ENCODE data around the gene SLC9A8. TPM values are rescaled to one million over a fixed set of nuclear protein-coding genes. Genes with fewer than 3 reads are reported as not detected.

The SLC9A8 gene
- total and polyA plus RNA-seq, 2 donors (not counting 1 experiment from before 2014, with no cell fraction given) = 17.8 to 29.7 TPM

GRCh38 chr20:49908258-49908565 lies 95.6 kb downstream of the SLC9A8 start:
- no peak overlapping the region for H3K4me3 ChIP-seq (ENCODE audit: control extremely low read depth in 1 of 5, extremely low read depth in 1 of 5, insufficient read depth in 1 of 5, low read depth in 2 of 5, low read length in 4 of 5)
- no peaks in the 10 kb centered on the region for H3K9me3 Mint-ChIP-seq (ENCODE audit: insufficient read depth)
- POLR2A ChIA-PET = no interaction called here
- no peaks in the 10 kb centered on the region for H3K27me3 ChIP-seq (replicated peaks in 1 of 4; ENCODE audit: control extremely low read depth in 1 of 4, control insufficient read depth in 3 of 4, insufficient read depth in 4 of 4, low read length in 3 of 4)
- peaks cover 4% of the 10 kb centered on the region for H3K4me1 Mint-ChIP-seq
- no peaks in the 10 kb centered on the region for H3K9me3 ChIP-seq (ENCODE audit: control extremely low read depth in 1 of 3, control insufficient read depth in 2 of 3, insufficient read depth in 1 of 3, low read length in 2 of 3)
- H3K79me2 ChIP-seq (ENCODE audit: control insufficient read depth, insufficient read depth, low read length) = peaks cover 49% of the 10 kb centered on the region
- H3K4me1 ChIP-seq (ENCODE audit: control insufficient read depth in 2 of 2, insufficient read depth in 2 of 2, low read length in 2 of 2) = peaks cover 0 to under 1% of the 10 kb centered on the region in 2 donors
- H2AFZ ChIP-seq (ENCODE audit: insufficient read depth, low read depth, low read length, poor library complexity, severe bottlenecking) = no peak overlapping the region
- no peak overlapping the region for H3K4me3 Mint-ChIP-seq
- H3K36me3 ChIP-seq (replicated peaks in 1 of 2; ENCODE audit: control extremely low read depth in 1 of 2, control insufficient read depth in 1 of 2, extremely low read depth in 1 of 2, insufficient read depth in 2 of 2, low read length in 1 of 2) = peaks cover 3 to 42% of the 10 kb centered on the region in 2 experiments
- CTCF ChIA-PET = interaction anchor here (0.9 kb wide), 1 partner anchor 20 kb away, joined by 3 read pairs; no protein-coding TSS in a partner anchor
- ATAC-seq (ENCODE audit: low read depth) (no peak), DNase-seq (no peak)
- H3K9ac ChIP-seq (ENCODE audit: low read length) = no peak overlapping the region
- no peak overlapping the region for H3K27ac Mint-ChIP-seq
- no peaks in the 10 kb centered on the region for H3K27me3 Mint-ChIP-seq
- no peak overlapping the region for H3K4me2 ChIP-seq (replicated peaks; ENCODE audit: low read depth, low read length, poor library complexity, severe bottlenecking)
- intact Hi-C loops (cut with micrococcal nuclease) = no loop called here
- peaks cover 13% of the 10 kb centered on the region for H4K20me1 ChIP-seq (ENCODE audit: control insufficient read depth, insufficient read depth, low read length, poor library complexity, severe bottlenecking)
- no peak for TF ChIP-seq EZH2 (IDR thresholded peaks at IDR 0.05; ENCODE audit: borderline replicate concordance, insufficient read depth, low read depth, low read length, poor library complexity, severe bottlenecking)
- TF ChIP-seq CTCF (IDR thresholded peaks at IDR 0.05) = no peak
- WGBS (ENCODE audit: insufficient coverage) = 98% methylated on average over 11 of the region's 11 CpGs
- no peak overlapping the region for H3K27ac ChIP-seq (ENCODE audit: low read length in 2 of 2)

GRCh38 chr20:49909499-49910339 lies 97.1 kb downstream of the SLC9A8 start:
- H3K4me2 ChIP-seq (replicated peaks; ENCODE audit: low read depth, low read length, poor library complexity, severe bottlenecking) = no peak overlapping the region
- 94% methylated on average over 27 of the region's 28 CpGs for WGBS (ENCODE audit: insufficient coverage)
- no peak for TF ChIP-seq EZH2 (IDR thresholded peaks at IDR 0.05; ENCODE audit: borderline replicate concordance, insufficient read depth, low read depth, low read length, poor library complexity, severe bottlenecking)
- no peak for TF ChIP-seq CTCF (IDR thresholded peaks at IDR 0.05)
- no peaks in the 10 kb centered on the region for H3K9me3 ChIP-seq (ENCODE audit: control extremely low read depth in 1 of 3, control insufficient read depth in 2 of 3, insufficient read depth in 1 of 3, low read length in 2 of 3)
- Mint-ChIP-seq H3K4me3 (no peak overlapping the region), H3K27me3 (no peaks in the 10 kb centered on the region), H3K27ac (no peak overlapping the region), H3K4me1 (peaks cover 18% of the 10 kb centered on the region), H3K9me3 (ENCODE audit: insufficient read depth) (no peaks in the 10 kb centered on the region)
- H3K4me1 ChIP-seq (ENCODE audit: control insufficient read depth in 2 of 2, insufficient read depth in 2 of 2, low read length in 2 of 2) = peaks cover 10 to 14% of the 10 kb centered on the region in 2 donors
- H4K20me1 ChIP-seq (ENCODE audit: control insufficient read depth, insufficient read depth, low read length, poor library complexity, severe bottlenecking) = peaks cover 22% of the 10 kb centered on the region
- POLR2A ChIA-PET = no interaction called here
- CTCF ChIA-PET = interaction anchor here (0.6 to 1.7 kb wide), 4 partner anchors 10 to 367 kb away, joined by 3 to 5 read pairs (median 4); no protein-coding TSS in a partner anchor
- H3K9ac ChIP-seq (ENCODE audit: low read length) = no peak overlapping the region
- peaks cover 64% of the 10 kb centered on the region for H3K79me2 ChIP-seq (ENCODE audit: control insufficient read depth, insufficient read depth, low read length)
- H3K4me3 ChIP-seq (ENCODE audit: control extremely low read depth in 1 of 5, extremely low read depth in 1 of 5, insufficient read depth in 1 of 5, low read depth in 2 of 5, low read length in 4 of 5) = no peak overlapping the region
- intact Hi-C loops (cut with micrococcal nuclease) = loop anchor here (10.0 kb wide), 1 partner anchor 195 kb away; the partner anchor contains the start of gene B4GALT5
- peaks cover 0 to 33% of the 10 kb centered on the region in 2 experiments for H3K36me3 ChIP-seq (replicated peaks in 1 of 2; ENCODE audit: control extremely low read depth in 1 of 2, control insufficient read depth in 1 of 2, extremely low read depth in 1 of 2, insufficient read depth in 2 of 2, low read length in 1 of 2)
- no peaks in the 10 kb centered on the region for H3K27me3 ChIP-seq (replicated peaks in 1 of 4; ENCODE audit: control extremely low read depth in 1 of 4, control insufficient read depth in 3 of 4, insufficient read depth in 4 of 4, low read length in 3 of 4)
- DNase-seq (no peak), ATAC-seq (ENCODE audit: low read depth) (no peak)
- H2AFZ ChIP-seq (ENCODE audit: insufficient read depth, low read depth, low read length, poor library complexity, severe bottlenecking) = no peak overlapping the region
- no peak overlapping the region for H3K27ac ChIP-seq (ENCODE audit: low read length in 2 of 2)

Measured in B cell (primary cell).